Astrocyte of the cerebellum (primary cell): ENCODE results near the gene FSTL4.

ENCODE experiments used
- DNase-seq: peaks from one replicate; pipeline ENCODE4 v3.0.0-alpha.2; 2011; ENCODE audit warnings: low read depth
- H3K4me3 ChIP-seq: 2 replicates; pipeline ENCODE4 v1.5.1; 2011; ENCODE audit warnings: mild to moderate bottlenecking, low read depth, low read length, moderate library complexity
- CTCF ChIP-seq: IDR thresholded peaks from 2 replicates; pipeline ENCODE4 v1.5.1; 2012; ENCODE audit warnings: low read length, low read depth, moderate library complexity, mild to moderate bottlenecking; ENCODE audit errors: missing control alignments
- in situ Hi-C: cut with HindIII; loops from 2 replicates; pipeline ENCODE4 v1.10.0; 2017; ENCODE audit warnings: low sequenced_read_pairs

The FSTL4 gene

GRCh38 chr5:133367071-133367786 is 245.1 kb downstream of the FSTL4 start:
- TF ChIP-seq CTCF: no peak
- DNase-seq: no peak
- in situ Hi-C loops: no loop called here
- H3K4me3 ChIP-seq: no peak overlapping the region

- no peak for DNase-seq
- in situ Hi-C loops: no loop called here
- H3K4me3 ChIP-seq: no peak overlapping the region
- no peak for TF ChIP-seq CTCF
Observed at GRCh38 chr5:133366438-133366837, 245.9 kb downstream of the FSTL4 start.

- in situ Hi-C loops: no loop called here
- no peak for DNase-seq
- no peak for TF ChIP-seq CTCF
- no peak overlapping the region for H3K4me3 ChIP-seq
Observed at GRCh38 chr5:133365738-133366137, 246.6 kb downstream of the FSTL4 start.

- in situ Hi-C loops: no loop called here
- TF ChIP-seq CTCF: peak; percentile 19
- no peak overlapping the region for H3K4me3 ChIP-seq
- DNase-seq: no peak
Observed at GRCh38 chr5:133364936-133365707, 247.2 kb downstream of the FSTL4 start.

- no peak for DNase-seq
- in situ Hi-C loops: no loop called here
- TF ChIP-seq CTCF: no peak
- H3K4me3 ChIP-seq: no peak overlapping the region
Observed at GRCh38 chr5:133363807-133364587, 248.3 kb downstream of the FSTL4 start.

GRCh38 chr5:133362438-133362837 is 249.9 kb downstream of the FSTL4 start:
- no peak overlapping the region for H3K4me3 ChIP-seq
- in situ Hi-C loops: no loop called here
- no peak for DNase-seq
- TF ChIP-seq CTCF: no peak
